Type B pancreatic cell (in vitro differentiated cells): ENCODE measurements around the gene FANCG. TPM values are rescaled to one million over a fixed set of nuclear protein-coding genes. Genes with fewer than 3 reads are reported as not detected.

Source experiments
- DNase-seq: peaks from one replicate; pipeline ENCODE4 v3.0.0; 2021; ENCODE audit warnings: mixed read lengths; ENCODE audit not compliant: unreplicated experiment; ENCODE audit errors: extremely low spot score
- H3K27ac Mint-ChIP-seq: 2 replicates; pipeline ENCODE4 v1.8.0; 2021; ENCODE audit warnings: mild to moderate bottlenecking, mixed read lengths
- H3K27me3 Mint-ChIP-seq: 2 replicates; pipeline ENCODE4 v1.8.0; 2021; ENCODE audit warnings: mixed read lengths
- H3K36me3 Mint-ChIP-seq: 2 replicates; pipeline ENCODE4 v1.8.0; 2021; ENCODE audit warnings: mixed read lengths
- H3K4me1 Mint-ChIP-seq: one replicate; pipeline ENCODE4 v1.8.0; 2021; ENCODE audit warnings: mixed read lengths; ENCODE audit not compliant: unreplicated experiment
- H3K4me3 Mint-ChIP-seq: 2 replicates; pipeline ENCODE4 v1.8.0; 2021; ENCODE audit warnings: mild to moderate bottlenecking, mixed read lengths
- H3K9me3 Mint-ChIP-seq: 2 replicates; pipeline ENCODE4 v1.8.0; 2021; ENCODE audit warnings: mixed read lengths
- CTCF ChIP-seq: fragments of 200-600 bp; sonication (generic); conservative IDR thresholded peaks from 2 replicates; pipeline ENCODE4 v1.5.0; 2021; ENCODE audit warnings: antibody characterized with exemption, mild to moderate bottlenecking
- total RNA-seq: library from RNA; stranded (reverse); gene quantifications from 2 replicates; pipeline ENCODE4 v1.2.1, GENCODE V29; 2021; ENCODE audit warnings: low replicate concordance

FANCG gene
- total RNA-seq, 1 donor from 2014 or later: 72.6 TPM

GRCh38 chr9:35114840-35115628 is 35.3 kb upstream of the FANCG start:
- TF ChIP-seq CTCF: no peak
- Mint-ChIP-seq H3K27ac (peak overlapping the region; percentile 97), H3K27me3 (no peaks in the 10 kb centered on the region), H3K36me3 (peaks cover 3% of the 10 kb centered on the region), H3K9me3 (peaks cover 4% of the 10 kb centered on the region), H3K4me3 (peak overlapping the region; percentile 99), H3K4me1 (peaks cover 31% of the 10 kb centered on the region)
- no peak for DNase-seq

GRCh38 chr9:35114113-35114839 is 34.5 kb upstream of the FANCG start:
- peaks cover 31% of the 10 kb centered on the region for H3K4me1 Mint-ChIP-seq
- peak overlapping the region; percentile 97 for H3K27ac Mint-ChIP-seq
- DNase-seq: peak; percentile 86
- H3K9me3 Mint-ChIP-seq: peaks cover 4% of the 10 kb centered on the region
- peak overlapping the region; percentile 99 for H3K4me3 Mint-ChIP-seq
- peaks cover 3% of the 10 kb centered on the region for H3K36me3 Mint-ChIP-seq
- no peak for TF ChIP-seq CTCF
- H3K27me3 Mint-ChIP-seq: no peaks in the 10 kb centered on the region

GRCh38 chr9:35112257-35113020 is 32.7 kb upstream of the FANCG start:
- Mint-ChIP-seq H3K36me3 (peaks cover 3% of the 10 kb centered on the region), H3K27me3 (no peaks in the 10 kb centered on the region), H3K4me3 (peak overlapping the region; percentile 89), H3K4me1 (peaks cover 36% of the 10 kb centered on the region), H3K27ac (peak overlapping the region; percentile 87), H3K9me3 (peaks cover 4% of the 10 kb centered on the region)
- DNase-seq: no peak
- TF ChIP-seq CTCF: no peak

GRCh38 chr9:35111001-35111933 is 31.5 kb upstream of the FANCG start:
- peak overlapping the region; percentile 89 for H3K4me3 Mint-ChIP-seq
- peak overlapping the region; percentile 87 for H3K27ac Mint-ChIP-seq
- H3K27me3 Mint-ChIP-seq: no peaks in the 10 kb centered on the region
- DNase-seq: peak; percentile 94
- peaks cover 4% of the 10 kb centered on the region for H3K9me3 Mint-ChIP-seq
- peaks cover 3% of the 10 kb centered on the region for H3K36me3 Mint-ChIP-seq
- H3K4me1 Mint-ChIP-seq: peaks cover 31% of the 10 kb centered on the region
- no peak for TF ChIP-seq CTCF
